K562 (cell line): ENCODE measurements around the gene GRWD1. TPM values are rescaled to one million over a fixed set of nuclear protein-coding genes. Genes with fewer than 3 reads are reported as not detected.
A peak's percentile ranks its signal among the peaks of the same experiment; 100 is the strongest.

Source experiments
- ATAC-seq: fragments of 200-7000 bp; cut with Tn5 transposase; 3 replicates; pipeline ENCODE4 v1.9.1; 2020; ENCODE audit warnings: moderate library complexity
- BruUV-seq: library from RNA; stranded (reverse); fragments of 400-500 nt; replicated peaks from 2 replicates; lab custom pipeline; 2021; lab: Mats Ljungman, UMichigan
- CTCF ChIA-PET: fragments of 300-600 bp; formaldehyde crosslinking; extraction: SDS; loops from one replicate; lab custom pipeline; 2021; ENCODE audit warnings: low intra/inter-chr PET ratio; lab: Yijun Ruan, JAX
- POLR2A ChIA-PET: fragments of 300-600, 350-650 bp; sonication (Branson Sonifier 250); formaldehyde crosslinking; extraction: SDS; loops from one replicate; lab custom pipeline; 2021; ENCODE audit warnings: antibody characterized with exemption, inconsistent platforms; lab: Yijun Ruan, JAX
- DNase-seq, 4 experiments: peaks; one replicate each; pipeline versions ENCODE4 v3.0.0 to v3.0.0-alpha.2; 2011 to 2018; ENCODE audit warnings: low spot score in 3 of 4, mixed read lengths in 3 of 4; ENCODE audit errors: extremely low read depth in 1 of 4
- FAIRE-seq: peaks from 2 replicates; lab custom pipeline; 2011; peaks lifted over from hg19 to GRCh38; lab: Jason Lieb, UNC
- H2AFZ ChIP-seq: 2 replicates; pipeline ENCODE4 v1.6.0; 2011; ENCODE audit warnings: low read depth, low read length, control low read depth, inconsistent platforms
- H3K27ac ChIP-seq: fragments of 200-600 bp; 3 replicates; pipeline ENCODE4 v1.8.0; 2011; ENCODE audit warnings: low read depth, mild to moderate bottlenecking, control low read depth, inconsistent platforms, low read length, moderate library complexity, mixed read lengths; ENCODE audit errors: extremely low read depth
- H3K27me3 ChIP-seq, 2 experiments: fragments of 300-600 bp in 1 of 2; 2 replicates in 1 of 2; 3 replicates in 1 of 2; pipeline versions ENCODE4 v1.6.0 to v1.8.0; 2011; ENCODE audit warnings: inconsistent platforms in 2 of 2, low read length in 2 of 2, mild to moderate bottlenecking in 1 of 2, mixed read lengths in 1 of 2, moderate library complexity in 1 of 2; ENCODE audit not compliant: control insufficient read depth in 2 of 2, insufficient read depth in 2 of 2
- H3K36me3 ChIP-seq: fragments of 300-600 bp; 3 replicates; pipeline ENCODE4 v1.8.0; 2011; ENCODE audit warnings: mild to moderate bottlenecking, low read length, inconsistent platforms; ENCODE audit not compliant: control insufficient read depth, insufficient read depth
- H3K4me1 ChIP-seq, 2 experiments: fragments of 200-600 bp in 1 of 2; replicated peaks in 1 of 2; 2 replicates in 1 of 2; 3 replicates in 1 of 2; pipeline versions ENCODE4 v1.5.1 to v1.8.0; 2011; ENCODE audit warnings: inconsistent platforms in 2 of 2, low read length in 2 of 2, mild to moderate bottlenecking in 1 of 2, mixed read lengths in 1 of 2, moderate library complexity in 1 of 2; ENCODE audit not compliant: control insufficient read depth in 2 of 2, insufficient read depth in 2 of 2
- H3K4me2 ChIP-seq: 2 replicates; pipeline ENCODE4 v1.6.1; 2011; ENCODE audit warnings: low read length, control low read depth, inconsistent platforms, mixed read lengths; ENCODE audit not compliant: insufficient read depth
- H3K4me3 ChIP-seq: fragments of 200-600 bp; sonication (generic), shearing (Covaris generic); 2 replicates; pipeline ENCODE4 v1.5.1; 2016; ENCODE audit warnings: control low read depth, inconsistent platforms
- H3K79me2 ChIP-seq: fragments of 200-600 bp; 3 replicates; pipeline ENCODE4 v1.8.0; 2011; ENCODE audit warnings: low read length, inconsistent platforms; ENCODE audit not compliant: control insufficient read depth, insufficient read depth
- H3K9ac ChIP-seq, 2 experiments: 2 replicates each; pipeline versions ENCODE4 v1.6.0 to v1.6.1; 2011; ENCODE audit warnings: low read depth in 2 of 2, low read length in 2 of 2, control low read depth in 1 of 2, inconsistent platforms in 1 of 2, mild to moderate bottlenecking in 1 of 2, mixed read lengths in 1 of 2; ENCODE audit not compliant: insufficient read depth in 1 of 2
- H3K9me1 ChIP-seq: one replicate; pipeline ENCODE4 v1.6.0; 2011; ENCODE audit warnings: inconsistent platforms, mild to moderate bottlenecking, low read length, moderate library complexity; ENCODE audit not compliant: control insufficient read depth, insufficient read depth
- H3K9me3 ChIP-seq: replicated peaks from 2 replicates; pipeline ENCODE4 v1.5.1; 2011; ENCODE audit warnings: low read depth, low read length, inconsistent platforms; ENCODE audit not compliant: control insufficient read depth, insufficient read depth
- H4K20me1 ChIP-seq: replicated peaks from 2 replicates; pipeline ENCODE4 v1.6.1; 2011; ENCODE audit warnings: low read length, inconsistent platforms, mixed read lengths; ENCODE audit not compliant: control insufficient read depth, insufficient read depth
- ADNP ChIP-seq: fragments of 200-800 bp; sonication (Bioruptor generic); IDR thresholded peaks from 2 replicates; pipeline ENCODE4 v1.6.1; 2016; ENCODE audit warnings: missing genetic modification characterization, missing compliant biosample characterization
- BCOR ChIP-seq: fragments of 450-650 bp; IDR thresholded peaks from 2 replicates; pipeline ENCODE4 v1.6.1; 2016
- HNRNPUL1 ChIP-seq: fragments of 200-400 bp; formaldehyde crosslinking; IDR thresholded peaks from 2 replicates; pipeline ENCODE4 v1.6.1; 2017; ENCODE audit warnings: low read length
- KDM1A ChIP-seq, 2 experiments: fragments of 450-650 bp; IDR thresholded peaks; 2 replicates each; pipeline ENCODE4 v1.6.1; 2016; ENCODE audit warnings: mild to moderate bottlenecking in 2 of 2
- NCOA2 ChIP-seq, 2 experiments: fragments of 450-650 bp; IDR thresholded peaks; 2 replicates each; pipeline ENCODE4 v1.6.1; 2018; ENCODE audit warnings: mild to moderate bottlenecking in 2 of 2, moderate library complexity in 1 of 2; ENCODE audit not compliant: partially characterized antibody in 2 of 2
- RBM25 ChIP-seq: fragments of 200-400 bp; formaldehyde crosslinking; IDR thresholded peaks from 2 replicates; pipeline ENCODE4 v1.6.1; 2018; ENCODE audit warnings: low read length, low read depth, moderate library complexity; ENCODE audit not compliant: severe bottlenecking
- ZNF121 ChIP-seq: sonication (generic); formaldehyde crosslinking; conservative IDR thresholded peaks from 2 replicates; pipeline ENCODE4 v1.8.0; 2022; ENCODE audit warnings: missing genetic modification reagents
- WGBS: fragments of 100-300 bp; shearing (Covaris generic); methylation state at CpG from one replicate; pipeline ENCODE4 v1.1.6; 2016; ENCODE audit warnings: low coverage, mixed read lengths; ENCODE audit not compliant: insufficient coverage; ENCODE audit errors: missing lambda C conversion rate; 5-methylcytosine and 5-hydroxymethylcytosine counted together
- in situ Hi-C: fragments of 300-500 bp; cut with MboI; formaldehyde crosslinking; loops from 4 replicates; pipeline ENCODE4 v1.15.0; 2018; ENCODE audit warnings: inconsistent platforms, mixed read lengths
- intact Hi-C: fragments of 100-400 bp; cut with micrococcal nuclease; formaldehyde crosslinking; loops from 2 replicates; pipeline ENCODE4 v1.14.2; 2022
- polyA plus RNA-seq, 8 experiments: library from polyadenylated mRNA; depleted of rRNA in 4 of 8; stranded (reverse) in 5 of 8; unstranded in 3 of 8; fragments of >200 nt; fragmentation: Nextera tagmentation in 2 of 8; fragmentation: Illumina TruSeq in 1 of 8; extraction: Ambion mirVana in 2 of 8; extraction: Trizol in 1 of 8; gene quantifications; 2 replicates each; pipeline versions ENCODE4 v1.2.1 to v1.2.3, GENCODE V29; 2011 to 2014; ENCODE audit warnings: inconsistent platforms in 1 of 8, missing spikeins in 1 of 8
- total RNA-seq, 7 experiments: library from RNA; depleted of rRNA in 6 of 7; stranded (reverse); fragments of >200 nt in 6 of 7; fragmentation: Illumina TruSeq in 2 of 7; extraction: Trizol in 2 of 7; gene quantifications; 2 replicates each; pipeline versions ENCODE4 v1.2.1 to v1.2.3, GENCODE V29; 2011 to 2021; ENCODE audit warnings: low replicate concordance in 1 of 7

GRWD1 gene
- total and polyA plus RNA-seq, 9 of the 15 experiments (the other 6 are each of a cell fraction or from before 2014, with no cell fraction given): 1.5 to 87.2 (median 24.5) TPM

DNA sequence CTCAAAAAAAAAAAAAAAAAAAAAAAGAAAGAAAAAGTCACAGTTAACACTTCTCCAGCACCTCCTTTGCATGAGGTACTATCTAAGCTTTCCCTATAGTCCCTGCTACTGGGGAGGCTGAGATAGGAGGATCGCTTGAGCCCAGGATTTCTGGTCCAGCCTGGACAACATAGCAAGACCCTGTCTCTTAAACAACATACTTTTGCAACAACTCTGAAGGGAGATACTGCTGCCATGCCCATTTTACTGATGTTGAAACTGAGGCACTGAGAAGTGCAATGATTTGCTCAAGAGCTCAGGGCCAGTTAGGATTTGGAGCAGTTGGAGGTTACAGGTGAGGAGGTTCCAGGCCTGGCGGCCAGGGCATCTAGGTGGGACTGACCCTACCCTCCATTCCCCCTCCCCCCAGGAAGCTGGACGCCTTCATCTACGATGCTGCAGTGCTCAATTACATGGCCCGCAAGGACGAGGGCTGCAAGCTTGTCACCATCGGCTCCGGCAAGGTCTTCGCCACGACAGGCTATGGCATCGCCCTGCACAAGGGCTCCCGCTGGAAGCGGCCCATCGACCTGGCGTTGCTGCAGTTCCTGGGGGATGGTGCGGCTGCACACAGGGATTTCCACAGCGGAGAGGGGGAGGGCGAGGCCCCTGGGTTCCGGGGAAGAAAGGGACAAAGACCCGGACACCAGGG is 4.3 kb upstream of the GRWD1 start:
- H3K27ac ChIP-seq: no peak overlapping the region
- H3K4me3 ChIP-seq: no peak overlapping the region
- no peak overlapping the region for H2AFZ ChIP-seq
- DNase-seq (no peak), FAIRE-seq (no peak), ATAC-seq (no peak)
- H3K79me2 ChIP-seq: peaks cover 8% of the 10 kb centered on the region
- H3K27me3 ChIP-seq: no peaks in the 10 kb centered on the region
- intact Hi-C loops (no loop called here), in situ Hi-C loops (no loop called here)
- TF ChIP-seq BCOR (peak; percentile 90), ADNP (tag) (peak; percentile 80; the same call in 1 of the 2 replicates), KDM1A (IDR thresholded peaks at IDR 0.05) (peak; percentile 42 to 70; a peak in 3 of 4 replicates), RBM25 (peak; percentile 78), ZNF121 (CRISPR knock-in tag) (peak; percentile 89), HNRNPUL1 (no peak), NCOA2 (IDR thresholded peaks at IDR 0.05; ENCODE audit: partially characterized antibody in 2 of 2) (no peak)
- H3K4me1 ChIP-seq: peaks cover 10 to 14% of the 10 kb centered on the region in 2 experiments
- ChIA-PET POLR2A (interaction anchor here (1.0 to 1.1 kb wide), 3 partner anchors 11 to 41 kb away, joined by 3 to 6 read pairs (median 4); no protein-coding TSS in a partner anchor), CTCF (no interaction called here)
- no peaks in the 10 kb centered on the region for H3K9me3 ChIP-seq
- peaks cover 34% of the 10 kb centered on the region; the same call in 2 of the 3 replicates for H3K36me3 ChIP-seq
- H3K9ac ChIP-seq: no peak overlapping the region; a peak in 1 of 4 replicates
- 90% methylated on average over 8 of the region's 20 CpGs for WGBS
- no peaks in the 10 kb centered on the region for H4K20me1 ChIP-seq
- no peak overlapping the region for H3K4me2 ChIP-seq
- no peaks in the 10 kb centered on the region for H3K9me1 ChIP-seq
- no TSS peak for BruUV-seq
